Head of caudate nucleus (tissue), 42 donors: ENCODE results near the gene SMARCC1.

Source experiments
- DNase-seq, 42 donors: peaks; one replicate each; pipeline versions ENCODE4 v3.0.0 to v3.0.0-alpha.2; 2020 to 2021; ENCODE audit warnings: mixed read lengths in 7 of 42
- intact Hi-C: fragments of 100-400 bp; cut with DNase I; formaldehyde crosslinking; loops from one replicate; pipeline ENCODE4 v1.15.0; 2022

Gene SMARCC1

DNA sequence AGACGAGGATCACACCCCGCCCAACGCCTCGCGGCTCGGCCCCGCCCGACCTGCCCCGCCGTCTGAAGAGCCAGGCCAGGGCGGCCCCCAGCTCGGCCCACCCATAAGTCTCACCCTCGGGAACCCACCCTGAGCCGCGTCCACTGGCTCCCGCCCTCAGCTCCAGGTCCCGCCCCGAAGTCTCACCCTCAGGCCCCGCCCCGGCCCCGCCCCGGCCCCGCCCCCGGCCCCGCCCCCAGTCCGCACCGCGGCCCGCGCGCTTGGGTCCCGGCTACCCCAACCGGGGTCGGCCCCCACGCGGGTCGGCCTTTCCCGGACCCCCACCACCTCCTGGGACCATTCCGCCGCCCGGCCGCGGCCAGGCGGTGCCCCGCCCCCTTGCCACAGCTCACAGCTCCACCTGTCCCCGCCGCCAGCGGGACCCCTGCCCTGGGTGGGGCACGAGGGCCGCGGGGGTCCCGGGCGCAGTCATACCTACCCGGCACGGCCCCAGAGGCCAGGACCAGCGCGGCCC is 203.5 kb downstream of the SMARCC1 start:
- intact Hi-C loops = no loop called here
- peak in 35 of 42 donors; percentile 27 to 79 (median 56) for DNase-seq

DNA sequence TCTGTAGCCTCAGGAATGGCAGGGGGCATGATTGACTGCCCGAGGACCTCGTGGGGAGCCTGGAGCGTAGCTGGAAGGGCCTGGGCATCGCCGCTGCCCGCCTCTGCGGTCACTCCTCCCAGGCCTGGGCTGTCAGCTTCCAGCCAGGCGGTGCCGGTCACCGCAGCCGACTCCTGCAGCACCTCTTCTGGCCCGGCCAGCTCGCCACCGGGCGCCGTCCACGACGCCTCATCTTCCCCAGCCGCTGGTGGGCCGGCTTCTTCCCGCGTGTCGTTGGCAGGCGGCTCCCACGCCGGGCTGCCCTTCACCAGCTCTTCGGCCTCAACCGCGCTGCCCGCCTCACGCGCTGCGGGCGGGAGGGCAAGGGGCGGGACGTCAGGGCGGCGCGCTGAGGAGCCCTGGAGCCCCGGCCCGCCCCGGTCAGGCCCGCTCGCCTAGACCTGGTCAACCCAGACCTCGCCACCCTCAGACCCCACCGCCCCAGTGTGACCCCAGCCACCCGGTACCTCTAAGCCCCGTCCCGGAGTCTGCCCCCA is 204.0 kb downstream of the SMARCC1 start:
- DNase-seq = peak in 2 of 42 donors; percentile 28 to 47
- intact Hi-C loops = no loop called here

- DNase-seq = peak in 35 of 42 donors; percentile 9 to 79 (median 46)
- intact Hi-C loops = no loop called here
These were observed 208.2 kb downstream of the SMARCC1 start for GRCh38 chr3:47573190-47574172.

DNA sequence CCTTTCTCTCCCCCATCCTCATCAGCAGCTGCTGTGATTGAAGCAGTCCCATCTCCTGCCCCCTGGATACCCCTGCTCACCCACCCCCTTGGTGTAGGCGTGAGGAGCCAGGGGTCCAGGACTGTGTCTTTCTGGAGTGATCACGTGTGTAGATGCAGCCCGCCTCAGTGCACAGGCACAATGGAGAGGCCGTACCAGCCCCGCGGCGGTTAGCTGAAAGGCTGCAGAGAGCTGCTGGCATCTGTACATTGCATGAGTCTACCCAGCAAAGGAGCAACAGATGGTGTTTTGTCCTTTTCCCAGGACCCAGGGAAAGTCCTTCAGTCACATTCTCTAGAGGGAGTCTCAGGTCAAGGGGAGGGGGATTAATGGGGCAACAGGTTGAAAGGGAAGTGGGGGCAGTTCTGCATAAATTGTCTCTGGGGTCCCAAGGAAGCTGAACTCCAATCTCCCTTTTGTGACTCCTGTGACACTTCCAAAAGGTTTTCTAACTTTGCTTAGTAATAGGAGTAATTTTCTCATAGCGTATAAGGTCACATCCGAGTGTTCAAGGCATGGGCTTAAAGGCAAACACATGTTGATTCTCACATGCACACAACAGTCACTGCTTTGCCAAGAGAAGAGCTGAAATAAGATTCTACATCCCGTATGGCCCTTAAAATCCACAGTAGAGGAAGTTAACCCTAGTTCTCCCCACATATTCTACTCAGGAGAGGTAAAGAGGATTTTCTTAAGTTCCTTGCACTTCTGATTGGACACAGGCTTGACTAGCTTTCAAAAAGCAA is 210.1 kb downstream of the SMARCC1 start:
- intact Hi-C loops = no loop called here

DNA sequence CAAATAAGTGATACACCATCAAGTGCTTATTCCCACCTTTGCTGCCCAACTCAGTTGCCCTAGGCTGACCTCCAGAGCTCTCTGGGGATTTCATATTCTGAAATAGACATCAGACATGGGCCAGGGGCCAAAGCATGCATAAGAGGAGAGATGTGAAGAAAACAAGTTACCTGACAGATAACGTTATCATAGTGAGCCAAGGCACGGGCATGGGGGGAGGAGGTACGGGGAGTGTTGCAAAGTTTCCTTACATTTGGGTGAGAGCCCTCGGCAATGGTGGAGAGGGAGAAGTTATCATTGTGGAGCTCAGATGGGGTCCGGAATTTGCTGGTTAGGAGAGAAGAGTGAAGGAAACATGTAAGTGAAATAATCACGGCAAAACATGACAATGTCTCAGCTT is 212.8 kb downstream of the SMARCC1 start:
- intact Hi-C loops = no loop called here
- no peak for DNase-seq

More for the DNA sequence above, 210.1 kb downstream of the SMARCC1 start:
- peak in 39 of 42 donors; percentile 20 to 79 (median 55) for DNase-seq

DNA sequence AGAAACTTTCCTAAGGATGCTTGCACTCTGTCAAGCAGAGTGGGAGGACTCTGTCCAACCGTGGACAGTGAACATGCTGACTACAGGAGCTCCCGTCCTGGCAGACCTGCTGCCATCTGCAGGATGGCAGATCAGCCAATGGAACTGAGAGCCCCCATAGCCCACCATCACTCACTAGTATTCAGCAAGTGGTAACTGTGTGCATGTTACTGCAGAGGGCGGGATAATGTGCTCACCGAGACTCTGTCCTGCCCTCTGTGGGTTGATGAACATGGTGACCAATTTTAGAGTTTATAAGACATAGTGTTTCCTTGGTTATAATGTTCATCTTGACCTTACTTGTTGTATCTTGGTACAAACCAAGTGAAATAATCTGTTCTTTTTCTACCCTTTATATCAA is 214.5 kb downstream of the SMARCC1 start:
- intact Hi-C loops = no loop called here
- no peak for DNase-seq

- no peak for DNase-seq
- intact Hi-C loops = no loop called here
These were observed 215.0 kb downstream of the SMARCC1 start for GRCh38 chr3:47566667-47567066.

DNA sequence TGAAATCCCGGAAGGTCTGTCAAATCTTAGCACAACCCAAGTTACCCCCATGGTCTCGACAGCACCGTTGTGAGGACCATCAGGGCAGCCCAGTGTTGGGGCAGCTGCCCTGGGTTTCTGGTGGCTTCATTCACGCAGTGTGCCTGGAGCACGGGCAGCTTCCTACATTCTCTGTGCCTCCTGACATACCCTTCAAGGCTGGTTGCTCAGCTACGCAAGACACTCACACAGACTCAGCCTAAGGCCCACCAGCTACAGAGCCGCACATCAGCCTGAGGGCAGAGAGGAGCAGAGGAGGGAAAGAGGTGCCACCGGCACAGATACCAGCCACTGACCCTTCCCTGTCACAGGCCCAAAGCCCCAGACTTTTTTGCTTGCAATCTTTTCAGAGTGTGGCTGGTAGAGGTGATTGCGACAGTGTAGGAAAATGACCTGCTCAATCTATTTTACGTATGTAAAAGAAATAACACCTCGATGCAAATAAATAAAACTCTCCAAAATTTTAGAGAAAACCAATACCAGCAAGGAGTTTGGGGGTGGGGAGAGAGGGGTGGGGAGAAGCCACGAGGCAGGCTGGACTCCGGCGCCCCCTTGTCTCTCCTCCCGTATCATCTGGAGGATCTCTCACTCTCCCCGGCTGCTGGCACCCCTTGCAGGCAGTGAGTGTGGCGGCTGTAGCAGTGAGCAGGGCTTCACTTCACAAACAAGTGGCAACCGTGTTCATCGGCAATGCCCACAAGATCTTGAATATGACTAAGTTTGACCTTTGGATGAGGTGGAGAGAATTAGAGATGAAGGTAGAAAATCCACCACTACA is 215.8 kb downstream of the SMARCC1 start:
- no peak for DNase-seq
- intact Hi-C loops = no loop called here

GRCh38 chr3:47556351-47556750 is 225.3 kb downstream of the SMARCC1 start:
- DNase-seq = no peak
- intact Hi-C loops = no loop called here

DNA sequence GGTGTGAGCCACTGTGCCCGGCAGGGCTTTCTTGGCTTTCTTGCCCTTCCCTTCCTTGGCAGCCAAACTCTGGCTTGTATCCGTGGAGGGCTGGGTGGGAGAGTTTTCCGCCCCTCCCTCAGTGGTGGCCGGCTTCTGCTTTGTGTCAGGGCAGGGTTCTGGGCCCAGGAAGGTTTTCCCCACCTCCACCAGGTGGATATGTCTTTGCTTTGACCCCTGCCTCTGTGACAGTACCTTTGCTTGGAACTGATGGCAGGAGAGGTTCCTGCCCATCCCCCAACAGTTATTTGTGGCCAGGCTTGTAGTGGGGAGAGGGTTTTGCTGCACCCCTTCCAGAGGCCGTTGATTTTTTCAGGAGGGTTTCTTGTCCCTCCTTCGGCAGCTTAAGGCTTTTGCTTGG is 227.4 kb downstream of the SMARCC1 start:
- no peak for DNase-seq
- intact Hi-C loops = no loop called here

- intact Hi-C loops = no loop called here
- no peak for DNase-seq
These were observed 228.3 kb downstream of the SMARCC1 start for GRCh38 chr3:47553407-47553806.

DNA sequence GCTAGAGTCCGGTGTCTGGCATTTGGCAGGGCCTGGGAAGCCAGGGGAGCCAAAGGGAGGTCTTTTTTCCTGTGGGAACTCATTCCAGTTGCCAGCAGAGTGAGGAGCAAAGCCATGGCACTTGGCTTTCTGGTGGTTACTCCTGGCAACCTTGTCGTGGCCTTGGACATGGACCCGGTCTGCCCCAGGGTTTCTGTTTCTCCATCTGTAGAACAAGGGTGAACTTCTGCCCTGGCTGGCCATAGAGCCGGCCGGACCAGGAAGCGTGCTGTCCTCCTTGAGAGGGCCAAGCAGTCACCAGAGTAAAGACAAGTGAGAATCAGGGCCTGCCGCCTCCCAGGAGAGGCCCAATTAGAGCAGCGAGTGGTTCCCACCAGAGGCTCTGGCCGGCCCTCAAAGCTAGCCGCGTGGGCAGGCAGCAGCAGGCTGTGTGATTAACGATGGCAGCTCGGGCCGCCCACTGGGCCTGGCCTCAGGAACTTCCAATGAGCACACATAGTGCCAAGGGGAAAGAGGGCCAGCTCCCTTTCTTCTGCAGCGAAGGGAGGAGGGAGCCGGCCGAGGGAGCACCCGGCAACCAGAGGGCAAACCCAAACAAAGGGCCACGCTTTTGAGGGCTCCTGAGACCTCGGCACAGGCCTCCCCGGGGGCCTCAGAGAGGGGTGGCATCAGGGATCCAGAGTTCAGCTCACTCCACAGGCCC is 239.1 kb downstream of the SMARCC1 start:
- DNase-seq = peak; percentile 21 to 86 (median 55)
- intact Hi-C loops = no loop called here

DNA sequence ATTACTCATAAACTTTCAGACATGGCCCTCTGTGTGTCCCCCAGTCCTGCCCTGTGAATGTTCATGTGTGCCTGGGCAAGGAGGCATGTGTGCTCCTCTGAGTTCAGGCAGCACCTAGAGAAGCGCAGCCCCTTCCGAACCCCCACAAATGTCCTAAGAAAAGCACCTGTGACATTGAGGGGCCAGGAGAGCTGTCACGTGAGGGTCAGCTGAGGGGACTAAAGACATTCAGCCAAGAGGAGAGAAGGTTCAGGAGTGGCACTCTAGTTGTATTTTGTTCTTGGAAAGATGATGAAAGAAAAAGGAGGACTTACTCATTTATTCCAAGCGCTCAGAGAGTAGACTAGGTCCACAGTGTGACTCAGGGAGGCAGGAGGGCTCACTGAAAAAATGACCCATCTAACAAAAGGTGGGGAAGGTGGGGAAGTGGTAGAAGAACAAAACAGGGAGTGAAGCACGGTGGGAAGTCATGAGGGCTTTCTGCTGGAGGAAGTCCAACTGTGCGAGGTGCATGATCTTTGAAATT is 240.0 kb downstream of the SMARCC1 start:
- DNase-seq = no peak
- intact Hi-C loops = no loop called here

- intact Hi-C loops = no loop called here
These were observed 241.4 kb downstream of the SMARCC1 start for GRCh38 chr3:47540281-47540680.

DNA sequence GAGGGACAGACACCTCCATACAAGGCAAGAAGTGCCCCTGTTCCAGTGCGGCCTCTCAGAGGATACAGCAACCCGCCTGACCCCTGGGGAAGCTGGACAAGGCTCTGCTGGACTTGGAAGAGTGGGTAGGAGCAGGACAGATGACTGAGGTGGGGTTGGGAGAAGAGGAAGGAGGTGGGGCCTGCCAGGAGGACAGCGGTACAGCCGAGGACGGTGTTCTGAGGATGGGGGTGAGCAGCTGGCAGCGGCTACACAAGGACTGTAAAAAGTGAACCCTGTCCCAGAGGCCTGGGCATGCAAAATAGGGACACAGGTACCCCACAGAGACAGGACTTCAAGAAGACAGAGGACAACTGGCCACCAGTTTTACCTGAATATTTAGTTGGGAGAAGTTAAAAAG is 244.7 kb downstream of the SMARCC1 start:
- no peak for DNase-seq
- intact Hi-C loops = no loop called here

More at GRCh38 chr3:47540281-47540680, 241.4 kb downstream of the SMARCC1 start:
- DNase-seq = no peak

GRCh38 chr3:47536221-47536891 is 245.3 kb downstream of the SMARCC1 start:
- intact Hi-C loops = no loop called here
- peak; percentile 32 to 86 (median 68) for DNase-seq
